MG63 (cell line): ENCODE measurements around the gene RASGRP1. TPM values are rescaled to one million over a fixed set of nuclear protein-coding genes. Genes with fewer than 3 reads are reported as not detected.

Source experiments
- DNase-seq: peaks from one replicate; pipeline ENCODE4 v3.0.0-alpha.2; 2020
- H3K27me3 ChIP-seq: fragments of 250-450 bp; sonication (Bioruptor Pico); 2 replicates; pipeline ENCODE4 v1.5.1; 2020; ENCODE audit warnings: mild to moderate bottlenecking, moderate library complexity
- H3K36me3 ChIP-seq: fragments of 250-450 bp; sonication (Bioruptor Pico); 2 replicates; pipeline ENCODE4 v1.5.1; 2020; ENCODE audit warnings: mild to moderate bottlenecking, moderate library complexity
- H3K4me3 ChIP-seq: fragments of 250-450 bp; sonication (Bioruptor Pico); 2 replicates; pipeline ENCODE4 v1.5.1; 2020; ENCODE audit warnings: mild to moderate bottlenecking, moderate library complexity
- H3K9me3 ChIP-seq: fragments of 250-450 bp; sonication (Bioruptor Pico); 2 replicates; pipeline ENCODE4 v1.5.1; 2020; ENCODE audit warnings: mild to moderate bottlenecking, moderate library complexity
- total RNA-seq: library from RNA; depleted of rRNA; stranded (reverse); fragments of >200 nt; shearing (Covaris generic); gene quantifications from 2 replicates; pipeline ENCODE4 v1.2.3, GENCODE V29; 2014; ENCODE audit warnings: low replicate concordance

Gene RASGRP1
- total RNA-seq, 1 experiment from 2014 or later, result not detected

GRCh38 chr15:38553071-38553470, 11.5 kb downstream of the RASGRP1 start:
- H3K36me3 ChIP-seq, result no peaks in the 10 kb centered on the region
- H3K9me3 ChIP-seq, result no peaks in the 10 kb centered on the region
- H3K27me3 ChIP-seq, result peaks cover 3% of the 10 kb centered on the region; the same call in 1 of the 2 replicates
- DNase-seq, result no peak
- H3K4me3 ChIP-seq, result no peak overlapping the region

GRCh38 chr15:38551720-38552648, 12.6 kb downstream of the RASGRP1 start:
- H3K36me3 ChIP-seq, result no peaks in the 10 kb centered on the region
- H3K4me3 ChIP-seq, result no peak overlapping the region
- H3K9me3 ChIP-seq, result no peaks in the 10 kb centered on the region
- no peak for DNase-seq
- H3K27me3 ChIP-seq, result peaks cover 3% of the 10 kb centered on the region; the same call in 1 of the 2 replicates

- no peaks in the 10 kb centered on the region for H3K36me3 ChIP-seq
- H3K4me3 ChIP-seq, result no peak overlapping the region
- DNase-seq, result no peak
- peaks cover 3% of the 10 kb centered on the region; the same call in 1 of the 2 replicates for H3K27me3 ChIP-seq
- H3K9me3 ChIP-seq, result no peaks in the 10 kb centered on the region
Measured at GRCh38 chr15:38549222-38549621, 15.4 kb downstream of the RASGRP1 start.

GRCh38 chr15:38547255-38547997, 17.2 kb downstream of the RASGRP1 start:
- Histone ChIP-seq H3K36me3 (no peaks in the 10 kb centered on the region), H3K9me3 (no peaks in the 10 kb centered on the region), H3K27me3 (peaks cover 3% of the 10 kb centered on the region; the same call in 1 of the 2 replicates), H3K4me3 (no peak overlapping the region)
- no peak for DNase-seq

GRCh38 chr15:38545179-38545578, 19.4 kb downstream of the RASGRP1 start:
- no peak for DNase-seq
- H3K36me3 ChIP-seq, result no peaks in the 10 kb centered on the region

GRCh38 chr15:38541026-38541425, 23.6 kb downstream of the RASGRP1 start:
- Histone ChIP-seq H3K9me3 (no peaks in the 10 kb centered on the region), H3K36me3 (no peaks in the 10 kb centered on the region), H3K4me3 (no peak overlapping the region), H3K27me3 (no peaks in the 10 kb centered on the region)
- DNase-seq, result no peak

More at GRCh38 chr15:38545179-38545578, 19.4 kb downstream of the RASGRP1 start:
- Histone ChIP-seq H3K27me3 (no peaks in the 10 kb centered on the region), H3K4me3 (no peak overlapping the region), H3K9me3 (no peaks in the 10 kb centered on the region)

- DNase-seq, result no peak
Measured at GRCh38 chr15:38540510-38540909, 24.1 kb downstream of the RASGRP1 start.

GRCh38 chr15:38539008-38539343, 25.6 kb downstream of the RASGRP1 start:
- Histone ChIP-seq H3K4me3 (no peak overlapping the region), H3K9me3 (no peaks in the 10 kb centered on the region), H3K27me3 (no peaks in the 10 kb centered on the region), H3K36me3 (no peaks in the 10 kb centered on the region)
- no peak for DNase-seq

More at GRCh38 chr15:38540510-38540909, 24.1 kb downstream of the RASGRP1 start:
- no peak overlapping the region for H3K4me3 ChIP-seq
- no peaks in the 10 kb centered on the region for H3K36me3 ChIP-seq
- H3K27me3 ChIP-seq, result no peaks in the 10 kb centered on the region
- no peaks in the 10 kb centered on the region for H3K9me3 ChIP-seq

GRCh38 chr15:38538328-38539007, 26.1 kb downstream of the RASGRP1 start:
- H3K9me3 ChIP-seq, result no peaks in the 10 kb centered on the region
- no peak overlapping the region for H3K4me3 ChIP-seq
- no peak for DNase-seq
- H3K36me3 ChIP-seq, result no peaks in the 10 kb centered on the region
- H3K27me3 ChIP-seq, result no peaks in the 10 kb centered on the region

- Histone ChIP-seq H3K9me3 (no peaks in the 10 kb centered on the region), H3K4me3 (no peak overlapping the region), H3K36me3 (no peaks in the 10 kb centered on the region), H3K27me3 (no peaks in the 10 kb centered on the region)
- peak; percentile 29 for DNase-seq
Measured at GRCh38 chr15:38536201-38536676, 28.4 kb downstream of the RASGRP1 start.

- no peaks in the 10 kb centered on the region for H3K9me3 ChIP-seq
- no peak overlapping the region for H3K4me3 ChIP-seq
- no peaks in the 10 kb centered on the region for H3K36me3 ChIP-seq
- DNase-seq, result peak; percentile 9
- H3K27me3 ChIP-seq, result no peaks in the 10 kb centered on the region
Measured at GRCh38 chr15:38535491-38536200, 29.0 kb downstream of the RASGRP1 start.

- no peak for DNase-seq
- H3K27me3 ChIP-seq, result no peaks in the 10 kb centered on the region
- no peak overlapping the region for H3K4me3 ChIP-seq
- no peaks in the 10 kb centered on the region for H3K36me3 ChIP-seq
- H3K9me3 ChIP-seq, result no peaks in the 10 kb centered on the region
Measured at GRCh38 chr15:38534691-38535090, 29.9 kb downstream of the RASGRP1 start.

GRCh38 chr15:38533926-38534325, 30.7 kb downstream of the RASGRP1 start:
- Histone ChIP-seq H3K36me3 (no peaks in the 10 kb centered on the region), H3K4me3 (no peak overlapping the region), H3K9me3 (no peaks in the 10 kb centered on the region), H3K27me3 (no peaks in the 10 kb centered on the region)
- no peak for DNase-seq

- DNase-seq, result no peak
- no peaks in the 10 kb centered on the region for H3K27me3 ChIP-seq
- no peaks in the 10 kb centered on the region for H3K36me3 ChIP-seq
- no peak overlapping the region for H3K4me3 ChIP-seq
- H3K9me3 ChIP-seq, result no peaks in the 10 kb centered on the region
Measured at GRCh38 chr15:38533416-38533915, 31.1 kb downstream of the RASGRP1 start.

GRCh38 chr15:38532728-38533127, 31.9 kb downstream of the RASGRP1 start:
- Histone ChIP-seq H3K4me3 (no peak overlapping the region), H3K27me3 (no peaks in the 10 kb centered on the region), H3K9me3 (no peaks in the 10 kb centered on the region), H3K36me3 (no peaks in the 10 kb centered on the region)
- DNase-seq, result no peak

- Histone ChIP-seq H3K4me3 (no peak overlapping the region), H3K36me3 (no peaks in the 10 kb centered on the region), H3K9me3 (no peaks in the 10 kb centered on the region), H3K27me3 (no peaks in the 10 kb centered on the region)
- peak; percentile 60 for DNase-seq
Measured at GRCh38 chr15:38531509-38531908, 33.1 kb downstream of the RASGRP1 start.
